Fibroblast of upper back skin (primary cell): Measurements from ENCODE around the gene SCD.
A peak's percentile ranks its signal among the peaks of the same experiment; 100 is the strongest.
"Not testable (repeated sequence)": the region's sequence is repeated elsewhere in the genome, so short reads cannot be mapped to it uniquely, and the experiment has no call there.

ENCODE experiments used
- DNase-seq: peaks from one replicate; pipeline ENCODE4 v3.0.0-alpha.2; 2013

Gene SCD

GRCh38 chr10:100346765-100347567 is at the start of gene SCD:
SCD (plus strand) TSS chr10:100347233; CDS start chr10:100347505, 272 bp downstream.
- DNase-seq: peak; percentile 95

GRCh38 chr10:100297242-100297641 is 49.8 kb upstream of the SCD start:
- DNase-seq: no peak

DNA sequence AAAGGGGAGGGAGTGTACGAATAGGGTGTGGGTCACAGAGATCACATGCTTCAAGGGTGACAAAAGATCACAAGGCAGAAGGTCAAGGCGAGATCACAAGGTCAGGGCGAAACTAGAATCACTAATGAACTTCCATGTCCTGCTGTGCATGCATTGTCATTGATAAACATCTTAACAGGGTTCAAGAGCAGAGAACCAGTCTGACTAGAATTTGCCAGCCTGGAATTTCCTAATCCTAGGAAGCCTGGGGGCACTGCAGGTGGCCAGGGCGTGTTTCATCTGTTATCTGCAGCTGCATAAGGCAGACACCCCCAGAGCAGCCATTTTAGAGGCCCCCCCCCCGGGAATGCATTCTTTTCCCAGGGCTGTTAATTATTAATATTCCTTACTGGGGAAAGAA is 45.9 kb upstream of the SCD start:
- DNase-seq: not testable (repeated sequence)

- peak; percentile 15 for DNase-seq
These were observed 43.2 kb upstream of the SCD start for GRCh38 chr10:100303724-100304319.

DNA sequence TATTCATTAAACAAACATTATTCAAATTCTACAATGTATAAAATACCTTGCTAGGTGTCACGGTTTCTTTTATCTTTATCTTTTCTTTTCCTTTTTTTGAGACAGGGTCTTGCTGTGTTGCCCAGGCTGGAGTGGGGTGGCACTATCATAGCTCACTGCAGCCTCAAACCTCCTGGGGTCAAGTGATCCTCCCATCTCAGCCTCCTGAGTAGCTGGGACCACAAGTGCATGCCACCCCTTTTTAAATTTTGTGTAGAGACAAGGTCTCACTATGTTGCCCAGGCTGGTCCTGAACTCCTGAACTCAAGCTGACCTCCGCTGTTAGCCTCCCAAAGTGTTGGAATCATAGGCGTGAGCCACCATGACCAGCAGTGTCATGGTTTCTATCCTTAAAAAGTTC is 42.6 kb upstream of the SCD start:
- no peak for DNase-seq

- no peak for DNase-seq
These were observed 40.2 kb upstream of the SCD start for GRCh38 chr10:100306861-100307260.

DNA sequence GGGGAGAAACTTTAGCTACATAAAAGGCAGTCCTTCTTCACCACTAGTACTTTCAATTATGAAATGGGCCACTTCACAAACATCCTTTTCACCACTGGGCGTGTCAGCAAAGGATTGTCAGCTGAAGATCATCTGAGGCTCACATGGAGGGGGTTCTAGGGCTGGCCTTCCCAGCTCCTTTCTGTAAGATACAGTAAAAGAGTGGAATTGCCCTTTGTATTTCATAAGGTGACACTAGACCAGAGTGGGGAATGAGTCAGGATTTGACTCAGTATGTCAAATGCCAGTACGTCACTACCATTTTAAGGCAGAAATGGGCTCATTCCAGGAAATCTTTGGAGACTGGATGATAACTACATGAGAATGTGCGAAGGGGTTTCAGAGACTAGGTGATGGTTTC is 39.3 kb upstream of the SCD start:
- peak; percentile 37 for DNase-seq

DNA sequence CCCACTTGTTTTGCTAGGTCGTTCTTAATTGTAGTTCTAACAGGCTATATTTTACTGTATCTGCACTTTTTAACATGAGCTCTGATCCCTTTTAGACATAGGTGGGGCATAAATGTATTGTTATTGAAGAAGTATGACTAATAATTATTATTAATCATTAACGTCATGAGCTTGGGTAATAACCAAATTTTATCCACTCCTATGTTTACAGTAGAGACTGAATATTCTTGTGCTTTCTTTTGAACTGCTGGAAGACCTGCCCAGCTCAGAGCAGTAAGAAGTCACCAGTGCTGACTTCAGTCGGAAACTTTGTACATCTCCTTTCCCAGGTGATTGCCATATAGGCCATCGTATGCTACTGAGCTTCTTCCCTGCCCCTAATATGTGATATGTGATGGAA is 35.7 kb upstream of the SCD start:
- no peak for DNase-seq

DNA sequence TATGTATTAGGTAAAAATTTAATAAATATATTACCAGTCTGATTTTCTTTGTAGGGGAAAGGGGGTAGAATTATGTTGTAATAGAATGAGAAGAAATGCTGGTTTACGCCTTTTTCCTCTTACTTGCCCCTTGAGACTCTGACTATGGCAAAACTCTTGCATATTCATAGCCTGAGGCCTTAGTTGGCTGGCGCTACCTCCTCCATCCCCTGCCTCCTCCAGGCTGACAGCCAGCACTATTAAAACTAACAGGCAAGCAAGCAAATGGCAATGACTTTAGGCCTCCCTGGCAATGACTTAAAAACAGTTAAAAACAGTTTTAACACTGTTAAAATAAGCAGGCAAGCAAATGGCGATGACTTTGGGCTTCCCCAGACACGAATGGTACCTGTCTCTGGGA is 31.4 kb upstream of the SCD start:
- no peak for DNase-seq

DNA sequence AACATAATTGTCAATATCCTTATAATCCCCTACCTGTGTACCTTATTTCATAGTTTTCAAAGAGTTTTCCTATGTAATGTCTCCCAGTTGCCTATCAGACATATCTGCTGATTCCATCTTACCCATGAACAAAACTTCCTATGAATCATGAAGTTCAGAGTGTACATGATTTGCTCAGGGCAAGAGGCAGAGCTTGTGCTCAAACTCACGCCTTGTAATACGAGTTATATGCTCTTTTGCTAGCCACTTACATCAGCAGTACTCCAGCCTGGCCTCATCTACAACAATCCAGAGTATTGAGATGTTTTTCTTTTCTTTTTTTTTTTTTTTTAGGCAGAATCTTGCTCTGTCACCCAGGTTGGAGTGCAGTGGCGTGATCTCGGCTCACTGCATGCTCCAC is 28.8 kb upstream of the SCD start:
- DNase-seq: no peak

DNA sequence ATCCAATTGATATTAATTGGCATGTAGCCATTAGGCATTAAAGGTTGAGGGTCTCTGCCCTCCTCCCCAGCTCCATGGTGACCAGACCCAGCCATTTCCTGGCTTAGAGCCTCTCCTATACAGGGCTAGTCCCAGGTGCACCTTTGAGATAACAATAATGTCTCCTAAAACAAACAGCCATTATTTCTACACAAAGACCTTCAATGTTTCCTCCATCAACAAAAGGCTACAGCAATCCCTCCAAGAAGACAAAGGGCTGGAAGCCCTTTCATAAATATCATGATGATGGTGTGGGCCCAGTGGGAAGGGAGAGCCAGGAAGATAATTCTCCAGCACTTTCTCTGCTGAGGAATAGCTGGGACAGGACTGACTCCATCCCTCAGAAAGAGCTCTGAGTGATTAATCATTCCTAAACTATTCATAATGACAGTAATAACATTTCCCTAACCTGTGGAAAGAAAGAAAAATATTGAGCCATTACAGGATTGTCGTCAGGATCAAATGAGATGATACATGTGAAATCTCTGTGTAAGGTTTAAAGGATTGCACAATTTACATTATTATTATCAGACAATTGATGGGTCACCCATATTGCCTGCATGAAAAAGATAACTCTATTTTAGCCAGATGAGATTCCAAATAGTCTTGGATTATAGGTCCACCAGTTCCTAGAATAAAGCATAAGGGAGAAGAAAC is 27.2 kb upstream of the SCD start:
- peak; percentile 9 for DNase-seq

DNA sequence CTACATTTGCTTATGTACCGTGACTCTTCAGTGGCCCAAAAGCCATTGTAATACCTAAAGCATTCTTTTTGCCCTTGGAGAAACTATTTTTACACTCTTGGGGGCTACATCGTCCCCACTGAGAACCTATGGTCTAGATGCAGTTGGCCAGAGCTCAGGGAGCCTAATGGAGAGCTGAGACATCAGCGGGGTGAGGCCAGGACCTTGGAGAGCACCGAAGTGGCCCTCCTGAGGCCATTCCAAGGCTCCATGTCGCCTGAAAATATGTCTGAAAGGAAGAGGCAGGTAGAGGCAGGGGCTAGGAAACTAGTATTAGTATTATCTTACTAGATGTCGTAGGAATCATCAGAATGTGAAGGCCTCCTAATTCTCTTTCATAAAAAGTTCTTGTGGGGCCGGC is 21.9 kb upstream of the SCD start:
- no peak for DNase-seq

GRCh38 chr10:100327007-100327717 is 19.9 kb upstream of the SCD start:
- DNase-seq: no peak

- no peak for DNase-seq
These were observed 19.4 kb upstream of the SCD start for GRCh38 chr10:100327718-100328009.

DNA sequence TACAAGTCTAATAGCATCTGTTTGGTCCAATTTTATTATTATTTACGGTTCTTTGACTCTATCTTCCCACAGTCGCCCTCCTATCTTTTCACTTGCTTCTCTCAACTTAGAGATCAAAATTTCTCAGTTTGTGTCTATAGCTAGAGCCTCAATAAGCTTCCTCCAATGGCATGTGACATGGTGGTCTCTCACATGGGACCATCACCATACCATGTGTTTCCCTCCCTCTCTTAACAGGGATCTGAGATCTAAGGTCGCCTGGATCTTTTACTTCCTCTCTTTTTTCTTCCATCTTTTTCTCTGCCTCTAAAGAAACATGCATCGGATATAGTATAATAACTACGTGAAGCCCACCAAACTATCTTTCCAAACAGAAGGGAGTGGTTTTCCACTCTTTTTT is 18.8 kb upstream of the SCD start:
- DNase-seq: no peak

GRCh38 chr10:100330079-100330478 is 17.0 kb upstream of the SCD start, which contains the start of gene PKD2L1:
PKD2L1 (minus strand) TSS chr10:100330228; CDS start chr10:100330103, 125 bp downstream.
- no peak for DNase-seq

- no peak for DNase-seq
These were observed 13.9 kb upstream of the SCD start for GRCh38 chr10:100333106-100333505.

- peak; percentile 54 for DNase-seq
These were observed 13.2 kb upstream of the SCD start for GRCh38 chr10:100333661-100334440.

- no peak for DNase-seq
These were observed 12.3 kb upstream of the SCD start for GRCh38 chr10:100334762-100335161.

- peak; percentile 48 for DNase-seq
These were observed 8.5 kb upstream of the SCD start for GRCh38 chr10:100338434-100339036.

DNA sequence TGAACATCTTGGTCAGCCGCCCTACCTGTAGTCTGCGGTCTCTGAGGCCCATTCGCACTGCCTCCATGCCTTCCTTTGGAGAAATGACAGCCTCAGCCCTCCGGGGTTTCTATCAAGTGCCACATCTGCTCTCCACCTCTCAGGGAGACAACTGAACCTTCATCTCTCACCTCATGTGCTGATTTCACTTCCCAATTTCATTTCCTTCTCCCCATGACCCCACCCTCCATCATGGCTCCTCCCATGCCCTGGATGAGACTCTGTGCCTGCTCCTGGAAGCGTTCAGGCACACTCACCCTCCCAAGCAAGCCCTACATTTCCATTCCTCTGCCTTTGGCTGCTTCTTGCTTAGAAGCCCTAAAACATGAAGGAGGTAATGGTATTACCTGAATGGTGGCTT is 7.8 kb upstream of the SCD start:
- DNase-seq: no peak
